Measurements from ENCODE around the gene TBCK.

DNA sequence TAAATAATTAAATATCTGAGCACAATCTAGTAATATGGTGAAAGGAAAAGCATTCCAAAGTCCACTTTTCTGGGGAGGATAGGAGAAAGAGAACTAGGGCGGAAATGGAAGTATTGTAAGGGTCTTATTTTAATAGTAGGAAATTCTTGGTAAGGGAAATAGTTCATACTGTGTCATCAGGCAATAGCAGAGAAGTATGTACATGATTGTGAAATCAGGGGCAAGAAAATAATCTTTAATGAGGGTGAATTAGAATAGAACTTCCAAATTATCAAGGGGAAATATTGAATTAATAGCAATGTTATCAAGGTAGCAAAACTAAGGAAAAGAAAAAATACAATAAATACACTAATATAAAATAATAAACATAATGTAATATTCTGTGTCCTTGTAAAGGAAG is 37.8 kb upstream of the TBCK start:
- TF ChIP-seq CTCF (IDR thresholded peaks at IDR 0.05; ENCODE audit: control extremely low read depth in 1 of 3, insufficient read depth in 1 of 3, low read depth in 1 of 3, low read length in 3 of 3): no peak
- no peak for TF ChIP-seq MAX (IDR thresholded peaks at IDR 0.05)
- TF ChIP-seq POLR2A (IDR thresholded peaks at IDR 0.05; ENCODE audit: control extremely low read depth in 1 of 2, low read depth in 2 of 2, low read length in 2 of 2): no peak
- no peak for TF ChIP-seq ATF3 (IDR thresholded peaks at IDR 0.05; ENCODE audit: insufficient read depth, low read depth, low read length)
- TF ChIP-seq YY1 (IDR thresholded peaks at IDR 0.05; ENCODE audit: low read depth, low read length): no peak
- TF ChIP-seq TCF12 (IDR thresholded peaks at IDR 0.05; ENCODE audit: low read depth, low read length): no peak
